Heart left ventricle (tissue), 13 donors: Measurements from ENCODE around the gene AGR2.

Experiments
- POLR2A ChIP-seq, 2 donors: fragments of 450-650 bp; IDR thresholded peaks; one replicate each; pipeline ENCODE4 v1.6.1; 2017; ENCODE audit warnings: antibody characterized with exemption in 2 of 2, mild to moderate bottlenecking in 2 of 2, moderate library complexity in 2 of 2
- TF ChIP-seq, protein P1 (sequence below), 12 donors: fragments of 200-600 bp; sonication (generic) in 4 of 12; IDR thresholded peaks; one replicate each; pipeline versions ENCODE4 v1.5.0 to v1.8.0; 2018 to 2022; ENCODE audit warnings: antibody characterized with exemption in 12 of 12, mild to moderate bottlenecking in 5 of 12
- donor health status: ischemic (EF 13 %, LVEDD 7.1; RV severe dilation, severe dysfunction).
- donor health status: DM: no; HTN: yes; CAD: no.
- donor health status: DM: no; HTN: no; CAD: no.
- donor health status: ischemic (EF 25% LVEDD 6.9; RV normal size, moderate dysfunction).
- donor health status: ischemic (EF 25% LVEDD 5.7; RV mildly dilated, moderate dysfunction).
- donor health status: ischemic (EF 35%, LVEDD 5.7; RV mildly dilated, moderate dysfunction).
- donor health status: nonischemic (EF 11% LVEDD 7.7; RV severe dilation, severe dysfunction).
- donor health status: DM: yes; HTN: yes; CAD: no.
- donor health status: PGD.
- donor health status: ischemic (EF 29% LVEDD 5.4; RV normal size, mild dysfunction).
- donor health status: nonischemic (EF 23%, LVEDD 6.1; RV moderate dilation, normal function).

DNA sequence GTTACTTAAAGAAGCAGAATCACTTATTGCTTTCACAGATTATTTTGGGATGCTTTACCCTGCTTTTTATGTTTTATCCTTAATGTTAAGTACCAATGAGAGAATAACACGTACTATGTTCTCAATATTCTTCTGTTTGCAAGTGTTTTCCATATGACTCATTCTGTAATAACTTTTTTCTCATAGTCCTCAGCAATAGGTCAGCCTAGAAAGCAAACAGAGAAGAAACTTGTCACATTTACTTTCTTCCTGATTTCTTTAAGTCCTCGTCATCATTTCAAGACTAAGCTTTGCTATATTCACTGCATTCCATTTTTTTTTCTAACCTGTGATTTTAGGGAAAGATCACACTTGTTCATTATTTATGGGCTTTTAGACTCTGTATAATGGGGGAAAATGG lies 6.8 kb upstream of the AGR2 start:
- TF ChIP-seq, protein P1, sequence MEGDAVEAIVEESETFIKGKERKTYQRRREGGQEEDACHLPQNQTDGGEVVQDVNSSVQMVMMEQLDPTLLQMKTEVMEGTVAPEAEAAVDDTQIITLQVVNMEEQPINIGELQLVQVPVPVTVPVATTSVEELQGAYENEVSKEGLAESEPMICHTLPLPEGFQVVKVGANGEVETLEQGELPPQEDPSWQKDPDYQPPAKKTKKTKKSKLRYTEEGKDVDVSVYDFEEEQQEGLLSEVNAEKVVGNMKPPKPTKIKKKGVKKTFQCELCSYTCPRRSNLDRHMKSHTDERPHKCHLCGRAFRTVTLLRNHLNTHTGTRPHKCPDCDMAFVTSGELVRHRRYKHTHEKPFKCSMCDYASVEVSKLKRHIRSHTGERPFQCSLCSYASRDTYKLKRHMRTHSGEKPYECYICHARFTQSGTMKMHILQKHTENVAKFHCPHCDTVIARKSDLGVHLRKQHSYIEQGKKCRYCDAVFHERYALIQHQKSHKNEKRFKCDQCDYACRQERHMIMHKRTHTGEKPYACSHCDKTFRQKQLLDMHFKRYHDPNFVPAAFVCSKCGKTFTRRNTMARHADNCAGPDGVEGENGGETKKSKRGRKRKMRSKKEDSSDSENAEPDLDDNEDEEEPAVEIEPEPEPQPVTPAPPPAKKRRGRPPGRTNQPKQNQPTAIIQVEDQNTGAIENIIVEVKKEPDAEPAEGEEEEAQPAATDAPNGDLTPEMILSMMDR (IDR thresholded peaks at IDR 0.05) = no peak
- no peak for TF ChIP-seq POLR2A (IDR thresholded peaks at IDR 0.05)
